Renal cortical epithelial cell (primary cell): ENCODE data around the gene SLC25A18. TPM values are rescaled to one million over a fixed set of nuclear protein-coding genes. Genes with fewer than 3 reads are reported as not detected.
"Not testable (repeated sequence)": the region's sequence is repeated elsewhere in the genome, so short reads cannot be mapped to it uniquely, and the experiment has no call there.

Experiments used
- DNase-seq: peaks from one replicate; pipeline ENCODE4 v3.0.0-alpha.2; 2011; ENCODE audit warnings: low read depth
- total RNA-seq: library from RNA; depleted of rRNA; stranded (reverse); fragments of >200 nt; gene quantifications from 2 replicates; pipeline ENCODE4 v1.2.3, GENCODE V29; 2014

Gene SLC25A18, protein sequence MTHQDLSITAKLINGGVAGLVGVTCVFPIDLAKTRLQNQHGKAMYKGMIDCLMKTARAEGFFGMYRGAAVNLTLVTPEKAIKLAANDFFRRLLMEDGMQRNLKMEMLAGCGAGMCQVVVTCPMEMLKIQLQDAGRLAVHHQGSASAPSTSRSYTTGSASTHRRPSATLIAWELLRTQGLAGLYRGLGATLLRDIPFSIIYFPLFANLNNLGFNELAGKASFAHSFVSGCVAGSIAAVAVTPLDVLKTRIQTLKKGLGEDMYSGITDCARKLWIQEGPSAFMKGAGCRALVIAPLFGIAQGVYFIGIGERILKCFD
- 0.20 and 0.87 TPM in 2 replicates for total RNA-seq

DNA sequence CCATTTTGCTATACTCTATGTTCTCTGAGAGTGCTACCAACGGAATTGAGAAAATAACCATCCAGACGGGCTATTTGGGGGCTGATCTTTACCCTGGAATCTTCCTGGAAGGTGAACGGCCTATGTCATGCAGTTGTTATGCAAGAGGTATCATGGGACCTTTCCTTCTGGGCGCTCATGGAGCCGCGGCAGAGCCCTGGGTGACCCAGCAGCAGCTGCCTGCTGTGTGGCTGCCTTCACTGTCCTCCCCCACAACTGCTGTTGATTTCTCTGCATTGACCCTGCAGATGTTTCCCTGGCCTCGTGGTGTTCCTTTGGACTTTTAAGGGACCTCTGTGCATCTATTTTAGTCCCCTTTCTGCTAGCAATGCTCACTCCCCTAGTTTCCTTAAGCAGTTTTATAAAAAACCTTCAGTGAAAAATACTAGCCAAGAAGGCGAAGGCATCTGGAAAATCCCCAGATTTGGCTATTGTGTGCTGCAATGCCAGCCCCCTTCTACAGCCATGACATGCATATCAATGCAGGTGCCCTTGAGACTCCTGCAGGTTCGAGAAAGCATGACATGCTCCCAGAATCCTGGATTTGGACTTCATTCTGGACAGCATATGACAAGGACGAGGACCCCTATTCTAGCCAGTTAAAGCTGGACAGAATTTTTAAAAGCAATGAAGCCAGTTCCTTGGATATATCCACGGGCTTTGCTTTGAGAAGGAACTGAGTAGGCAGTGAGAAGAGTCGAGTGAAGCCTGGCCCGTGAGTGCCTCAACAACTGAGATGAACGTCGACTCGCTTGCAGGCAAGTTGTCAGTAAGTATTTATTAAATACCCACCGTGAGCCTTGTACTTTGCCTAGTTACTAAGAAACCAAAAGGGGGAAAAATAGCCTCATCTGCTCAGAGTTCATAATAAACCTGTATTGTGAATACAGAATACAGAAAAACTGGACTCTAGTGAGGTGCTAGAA is at the start of gene SLC25A18:
SLC25A18 (plus strand) TSS at position 593 of the 965 bp plus-strand sequence. CDS start 16,447 bp downstream, outside the sequence.
- peak; percentile 61 for DNase-seq

DNA sequence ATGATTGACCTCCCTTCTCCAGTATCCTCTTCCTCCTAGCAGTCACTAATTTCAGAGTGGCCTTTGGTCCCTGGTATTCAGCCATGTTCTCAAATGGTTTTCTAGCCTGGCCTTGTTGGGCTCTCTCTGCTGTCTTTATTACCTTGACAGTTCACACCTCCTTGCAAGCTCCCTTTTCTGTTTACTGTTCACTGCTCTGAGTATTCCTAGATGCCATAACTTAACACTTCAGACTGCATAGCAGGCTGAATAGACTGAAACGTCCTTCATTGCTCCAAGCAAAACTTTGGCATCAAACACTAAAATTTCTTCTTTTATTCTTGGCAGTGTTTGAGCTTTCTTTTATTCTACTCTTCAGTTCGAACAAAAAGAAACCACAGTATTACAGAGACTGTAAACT is 49.7 kb upstream of the SLC25A18 start:
- no peak for DNase-seq

DNA sequence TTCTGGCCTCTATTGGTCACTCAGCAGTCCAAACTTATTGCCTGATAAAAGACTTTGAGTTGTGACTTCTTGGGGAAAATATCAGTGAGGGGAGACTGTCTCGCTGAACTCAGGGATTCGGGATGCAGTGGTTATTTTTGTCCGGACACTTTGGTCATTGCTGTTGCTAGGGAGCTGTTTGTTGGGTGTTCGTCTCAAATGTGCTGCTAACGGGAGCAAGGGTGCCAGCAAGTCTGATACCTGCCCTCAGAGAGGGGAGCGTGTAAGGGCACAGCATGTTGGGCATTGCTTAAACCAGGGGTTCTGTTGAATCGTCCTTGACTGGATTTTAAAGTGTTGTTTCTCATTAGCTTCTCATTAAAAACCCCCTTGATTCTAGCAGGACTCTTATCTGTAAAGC is 49.2 kb upstream of the SLC25A18 start:
- no peak for DNase-seq

DNA sequence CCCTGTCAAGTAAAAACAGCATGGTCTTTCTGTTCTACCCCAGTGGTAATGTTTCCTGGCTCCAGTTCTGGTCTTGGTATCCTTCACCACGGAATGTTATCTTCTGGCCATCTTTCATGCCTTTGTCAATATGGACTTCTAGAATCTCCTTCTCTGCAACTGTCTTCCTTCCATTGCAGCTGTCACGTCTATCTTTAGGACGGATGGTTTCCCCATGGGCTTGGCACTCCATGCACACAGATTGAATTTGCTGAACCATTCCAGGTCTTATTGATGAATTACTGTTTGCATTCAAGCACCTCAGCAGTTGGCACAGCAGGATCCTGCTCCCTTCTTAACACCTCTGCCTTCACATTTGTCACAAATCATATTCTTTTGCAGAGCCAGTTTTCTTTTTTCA is 44.9 kb upstream of the SLC25A18 start:
- DNase-seq = no peak

DNA sequence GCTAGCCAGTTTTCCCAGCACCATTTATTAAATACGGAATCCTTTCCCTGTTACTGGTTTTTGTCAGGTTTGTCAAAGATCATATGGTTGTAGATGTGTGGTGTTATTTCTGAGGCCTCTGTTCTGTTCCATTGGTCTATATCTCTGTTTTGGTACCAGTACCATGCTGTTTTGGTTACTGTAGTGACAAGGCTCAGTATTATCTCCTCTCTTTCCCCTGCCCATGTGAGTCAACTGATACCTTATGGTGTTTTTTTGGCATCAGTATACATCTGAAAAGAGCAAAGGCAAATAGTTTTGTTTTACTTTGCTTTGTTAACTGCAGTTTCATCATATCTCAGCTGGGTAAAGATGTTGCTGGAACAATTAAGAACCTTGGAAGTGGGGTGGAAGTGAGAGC is 41.3 kb upstream of the SLC25A18 start:
- DNase-seq = not testable (repeated sequence)

DNA sequence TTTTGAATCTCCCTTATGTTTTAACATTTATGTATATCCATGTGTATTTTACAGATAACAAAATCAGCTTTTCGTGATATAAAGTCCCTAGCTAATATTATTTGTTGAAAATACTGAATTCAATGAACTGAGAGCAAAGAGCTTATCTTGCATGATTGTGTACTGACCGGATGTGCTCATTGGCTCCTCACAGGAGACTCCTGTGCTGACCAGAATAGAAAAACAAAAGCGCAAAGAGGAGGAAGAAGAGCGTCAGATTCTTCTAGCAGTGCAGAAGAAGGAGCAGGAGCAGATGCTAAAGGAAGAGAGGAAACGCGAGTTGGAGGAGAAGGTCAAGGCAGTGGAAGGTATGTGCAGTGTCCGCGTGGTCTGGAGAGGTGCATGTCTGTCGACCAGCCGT is 39.4 kb upstream of the SLC25A18 start:
- DNase-seq = no peak

DNA sequence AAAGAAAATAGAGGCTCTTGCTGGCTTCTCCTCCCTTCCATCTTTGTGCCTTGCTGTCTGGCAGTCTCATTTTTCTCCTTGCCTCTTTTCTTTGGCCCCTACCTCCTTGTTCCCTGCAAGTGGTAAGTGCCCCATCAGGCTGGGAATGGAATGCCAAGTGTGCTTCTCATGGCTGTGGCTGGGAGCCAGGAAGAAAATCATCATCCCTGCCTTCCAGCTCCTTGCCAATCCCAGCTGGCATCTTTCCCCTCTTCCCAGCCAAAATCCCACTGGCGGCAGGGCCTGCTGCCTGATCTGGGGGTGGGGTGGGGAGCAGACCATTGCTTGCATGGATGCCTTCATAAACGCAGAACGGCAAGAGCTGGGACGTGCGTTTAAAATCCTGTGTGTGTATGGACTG is 27.0 kb upstream of the SLC25A18 start:
- peak; percentile 2 for DNase-seq

DNA sequence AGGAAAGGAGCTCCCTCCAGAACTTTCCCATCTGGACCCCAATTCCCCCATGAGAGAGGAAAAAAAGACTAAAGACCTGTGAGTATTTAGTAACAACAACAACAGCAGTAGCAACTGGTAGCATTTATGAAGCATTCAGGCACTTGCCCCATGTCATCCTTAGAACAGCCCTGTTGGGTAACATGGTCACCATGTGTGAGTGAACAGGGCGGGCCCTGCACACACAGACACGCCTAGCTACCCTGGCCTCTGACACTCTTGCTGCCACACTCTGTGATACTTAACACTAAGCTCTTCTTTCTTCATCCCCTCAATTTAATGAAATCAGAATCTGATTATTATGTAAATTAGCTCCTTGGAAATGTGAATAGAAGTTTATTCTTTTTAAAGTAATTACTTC is 26.1 kb upstream of the SLC25A18 start:
- no peak for DNase-seq

DNA sequence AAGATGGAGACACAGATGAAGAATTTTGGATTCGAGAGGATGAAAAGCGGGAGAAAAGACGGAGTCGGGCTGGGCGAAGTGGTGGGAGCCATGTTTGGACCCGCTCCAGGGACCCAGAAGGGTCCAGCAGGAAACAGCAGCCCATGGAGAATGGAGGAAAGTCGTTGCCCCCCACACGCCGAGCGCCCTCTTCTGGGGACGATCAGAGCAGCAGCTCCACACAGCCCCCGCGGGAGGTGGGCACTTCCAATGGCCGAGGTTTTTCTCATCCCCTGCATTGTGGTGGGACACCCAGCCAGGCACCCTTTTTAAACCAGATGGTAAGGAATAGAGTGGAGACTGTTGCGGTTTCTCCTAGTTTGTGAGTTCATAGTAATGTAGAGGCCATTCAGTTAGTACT is 22.8 kb upstream of the SLC25A18 start:
- DNase-seq = no peak

DNA sequence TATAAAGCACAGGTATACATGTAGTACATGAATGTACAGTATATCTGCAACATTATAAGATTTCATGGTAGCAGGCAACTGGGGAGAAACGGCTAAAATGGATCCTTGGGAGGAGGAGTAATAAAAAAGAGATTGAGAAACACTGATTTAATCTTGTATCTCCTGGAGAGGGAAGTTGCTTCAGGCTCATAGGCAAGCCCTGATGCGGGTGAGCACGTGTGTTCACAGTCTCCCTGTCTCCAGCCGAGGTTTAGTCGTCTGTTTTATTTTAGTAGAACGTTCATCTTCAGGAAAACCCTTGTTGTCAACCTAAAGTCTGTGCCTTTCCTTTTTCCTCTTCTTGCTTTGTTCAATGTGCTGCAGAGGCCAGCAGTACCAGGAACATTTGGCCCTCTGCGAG is 21.8 kb upstream of the SLC25A18 start:
- DNase-seq = no peak

DNA sequence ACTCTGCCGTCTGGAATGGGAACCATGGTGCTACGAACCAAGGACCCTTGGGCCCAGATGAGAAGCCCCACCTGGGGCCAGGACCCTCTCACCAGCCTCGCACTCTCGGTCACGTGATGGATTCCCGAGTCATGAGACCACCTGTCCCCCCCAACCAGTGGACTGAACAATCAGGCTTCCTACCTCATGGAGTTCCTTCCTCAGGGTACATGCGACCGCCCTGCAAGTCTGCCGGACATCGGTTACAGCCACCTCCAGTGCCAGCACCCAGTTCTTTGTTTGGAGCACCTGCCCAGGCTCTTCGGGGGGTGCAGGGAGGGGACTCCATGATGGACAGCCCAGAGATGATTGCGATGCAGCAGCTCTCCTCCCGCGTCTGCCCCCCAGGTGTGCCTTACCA is 20.8 kb upstream of the SLC25A18 start:
- DNase-seq = no peak

DNA sequence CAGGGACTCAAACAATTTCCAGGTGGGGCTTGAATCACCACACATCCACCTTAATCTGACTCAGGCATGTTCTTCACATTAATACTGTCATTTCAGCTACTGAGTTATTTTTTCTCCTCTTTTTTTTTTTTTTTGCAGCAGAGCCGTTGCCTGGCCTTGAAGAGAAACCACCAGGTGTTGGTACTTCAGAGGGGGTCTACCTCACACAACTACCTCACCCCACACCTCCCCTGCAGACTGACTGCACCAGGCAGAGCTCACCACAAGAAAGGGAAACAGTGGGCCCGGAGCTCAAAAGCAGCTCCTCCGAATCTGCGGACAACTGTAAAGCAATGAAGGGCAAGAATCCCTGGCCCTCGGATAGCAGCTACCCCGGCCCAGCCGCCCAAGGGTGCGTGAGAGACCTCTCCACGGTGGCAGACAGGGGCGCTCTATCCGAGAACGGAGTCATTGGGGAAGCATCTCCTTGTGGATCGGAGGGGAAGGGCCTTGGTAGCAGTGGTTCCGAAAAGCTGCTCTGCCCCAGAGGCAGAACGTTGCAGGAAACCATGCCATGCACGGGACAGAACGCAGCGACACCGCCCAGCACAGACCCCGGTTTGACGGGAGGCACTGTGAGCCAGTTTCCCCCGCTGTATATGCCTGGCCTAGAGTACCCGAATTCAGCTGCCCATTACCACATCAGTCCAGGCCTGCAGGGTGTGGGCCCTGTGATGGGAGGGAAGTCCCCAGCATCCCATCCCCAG is 15.1 kb upstream of the SLC25A18 start:
- DNase-seq = no peak

DNA sequence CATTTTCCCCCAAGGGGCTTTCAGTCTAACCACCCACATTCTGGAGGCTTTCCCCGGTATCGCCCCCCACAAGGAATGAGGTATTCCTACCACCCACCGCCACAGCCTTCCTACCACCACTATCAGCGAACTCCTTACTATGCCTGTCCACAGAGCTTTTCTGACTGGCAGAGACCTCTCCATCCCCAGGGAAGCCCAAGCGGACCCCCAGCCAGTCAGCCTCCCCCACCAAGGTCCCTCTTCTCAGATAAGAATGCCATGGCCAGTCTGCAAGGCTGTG is 14.6 kb upstream of the SLC25A18 start:
- no peak for DNase-seq

DNA sequence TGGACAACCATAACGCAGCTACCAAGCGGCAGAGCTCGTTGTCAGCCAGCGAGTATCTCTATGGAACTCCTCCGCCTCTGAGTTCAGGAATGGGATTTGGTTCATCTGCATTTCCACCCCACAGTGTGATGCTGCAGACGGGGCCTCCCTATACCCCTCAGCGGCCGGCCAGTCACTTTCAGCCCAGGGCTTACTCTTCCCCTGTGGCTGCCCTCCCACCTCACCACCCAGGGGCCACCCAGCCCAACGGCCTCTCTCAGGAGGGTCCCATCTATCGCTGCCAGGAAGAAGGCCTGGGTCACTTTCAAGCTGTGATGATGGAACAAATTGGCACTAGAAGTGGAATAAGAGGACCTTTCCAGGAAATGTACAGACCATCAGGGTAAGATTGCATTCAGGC is 14.1 kb upstream of the SLC25A18 start:
- DNase-seq = no peak

DNA sequence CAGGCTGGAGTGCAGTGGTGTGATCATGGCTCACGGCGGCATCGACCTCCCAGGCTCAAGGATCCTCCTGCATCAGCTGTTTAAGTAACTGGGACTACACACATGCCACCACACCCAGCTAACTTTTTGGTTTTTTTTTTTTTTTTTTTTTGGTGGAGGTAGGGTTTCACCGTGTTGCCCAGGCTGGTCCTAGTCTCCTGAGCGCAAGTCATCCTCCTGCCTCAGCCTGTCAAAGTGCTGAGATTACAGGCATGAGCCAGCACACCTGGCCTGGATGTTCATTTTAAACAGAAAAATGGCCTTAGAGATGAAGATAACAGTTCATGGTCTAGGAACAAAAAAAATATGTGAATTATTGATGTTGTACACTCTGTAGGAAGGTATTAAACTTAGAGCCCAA is 13.6 kb upstream of the SLC25A18 start:
- DNase-seq = no peak

DNA sequence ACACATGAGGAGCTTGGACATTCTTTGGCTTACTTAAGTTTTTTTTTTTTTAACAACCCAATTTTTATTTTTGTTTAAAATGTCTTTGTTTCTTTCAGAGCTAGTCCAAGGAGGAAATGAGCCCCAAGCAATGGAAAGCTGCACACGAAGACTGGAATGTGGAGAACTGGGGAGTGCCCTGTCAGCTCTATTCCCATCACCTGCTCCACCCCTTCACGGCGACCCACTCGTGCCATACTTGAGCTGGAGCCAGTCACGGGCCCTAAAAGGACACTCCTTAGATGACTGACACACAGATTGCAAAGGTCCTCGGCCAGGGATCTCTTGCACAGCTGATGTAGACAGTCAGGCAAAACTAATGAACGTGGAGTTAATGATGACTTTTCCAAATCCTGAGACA is 10.6 kb upstream of the SLC25A18 start:
- peak; percentile 5 for DNase-seq

DNA sequence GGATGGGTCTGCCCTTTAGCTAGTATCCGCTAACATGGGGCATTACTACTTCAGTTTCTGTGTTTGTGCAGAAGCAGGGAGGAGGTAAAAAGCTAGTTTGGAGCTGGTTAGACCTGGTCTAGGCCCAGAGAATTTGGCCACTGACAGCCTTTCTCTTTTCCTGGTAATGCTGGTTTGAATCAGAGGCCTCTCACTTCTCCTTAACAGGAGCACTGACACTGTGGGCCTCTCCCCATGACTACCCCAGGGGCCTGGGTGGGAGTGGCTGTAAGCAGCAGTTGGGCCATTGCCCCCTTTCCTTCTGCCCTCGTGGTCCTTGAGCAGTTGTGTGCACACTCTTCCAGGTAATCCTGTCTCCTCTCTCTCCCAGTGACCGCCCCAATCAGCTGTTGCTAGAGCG is 8.5 kb upstream of the SLC25A18 start:
- no peak for DNase-seq

DNA sequence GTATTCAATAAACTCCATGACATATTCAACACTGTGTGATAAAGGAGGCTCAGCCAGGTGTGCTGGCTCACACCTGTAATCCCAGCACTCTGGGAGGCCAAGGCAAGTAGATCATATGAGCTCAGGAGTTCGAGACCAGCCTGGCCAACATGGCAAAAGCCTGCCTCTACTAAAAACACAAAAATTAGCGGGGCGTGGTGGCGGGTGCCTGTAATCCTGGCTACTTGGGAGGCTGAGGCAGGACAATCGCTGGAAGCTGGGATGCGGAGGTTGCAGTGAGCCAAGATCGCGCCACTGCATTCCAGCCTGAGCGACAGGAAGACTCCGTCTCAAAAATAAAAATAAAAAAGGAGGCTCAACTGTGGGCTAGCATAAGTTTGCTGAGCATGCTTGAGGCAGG is 4.1 kb upstream of the SLC25A18 start:
- DNase-seq = no peak

DNA sequence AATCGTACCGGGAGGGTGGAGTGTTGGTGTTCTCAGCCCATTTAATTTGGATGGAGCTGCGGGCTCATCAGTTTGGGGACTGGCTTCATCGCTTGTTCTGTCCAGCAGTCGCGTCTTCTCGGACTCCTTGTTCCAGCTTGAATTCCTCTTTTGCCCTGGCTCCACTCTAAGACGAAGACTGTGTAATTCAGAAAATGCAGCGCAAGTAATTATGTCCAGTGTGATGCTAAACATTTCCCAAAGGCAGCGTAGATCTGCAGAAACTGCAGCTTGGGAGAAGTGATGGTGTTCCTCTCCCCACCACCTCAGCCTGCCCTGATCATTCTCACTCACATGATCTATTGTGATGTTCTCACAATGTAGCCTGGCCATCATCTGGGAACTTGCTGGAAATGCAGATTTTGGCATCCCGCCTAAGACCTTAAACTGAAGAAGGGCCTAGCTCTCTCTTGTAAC is 666 bp downstream of the SLC25A18 start:
- no peak for DNase-seq

DNA sequence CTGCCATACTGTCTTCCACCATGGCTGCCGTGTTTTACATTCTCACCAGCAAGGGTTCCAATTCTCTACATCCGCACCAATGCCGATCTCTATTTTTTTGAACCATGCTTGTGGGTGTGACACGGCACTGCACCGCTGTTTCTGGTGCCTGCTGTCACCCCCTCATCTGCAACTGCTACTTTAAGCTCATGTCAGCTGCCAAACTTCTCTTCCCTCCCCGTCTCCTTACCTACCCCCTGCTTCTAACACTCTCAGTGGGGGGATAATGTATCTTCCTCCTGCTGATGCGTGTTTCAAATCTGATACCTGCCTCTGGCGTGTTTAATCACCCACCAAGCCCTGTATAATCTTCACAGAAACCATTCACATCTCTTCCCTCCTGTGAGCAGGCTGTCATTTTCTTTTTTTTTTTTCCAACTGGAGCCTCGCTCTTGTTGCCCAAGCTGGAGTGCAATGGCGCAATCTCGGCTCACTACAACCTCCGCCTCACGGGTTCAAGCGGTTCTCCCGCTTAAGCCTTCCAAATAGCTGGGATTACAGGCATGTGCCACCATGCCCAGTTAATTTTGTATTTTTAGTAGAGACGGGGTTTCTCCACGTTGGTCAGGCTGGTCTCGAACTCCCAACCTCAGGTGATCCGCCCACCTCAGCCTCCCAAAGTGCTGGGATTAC is 2.9 kb downstream of the SLC25A18 start:
- DNase-seq = not testable (repeated sequence)

DNA sequence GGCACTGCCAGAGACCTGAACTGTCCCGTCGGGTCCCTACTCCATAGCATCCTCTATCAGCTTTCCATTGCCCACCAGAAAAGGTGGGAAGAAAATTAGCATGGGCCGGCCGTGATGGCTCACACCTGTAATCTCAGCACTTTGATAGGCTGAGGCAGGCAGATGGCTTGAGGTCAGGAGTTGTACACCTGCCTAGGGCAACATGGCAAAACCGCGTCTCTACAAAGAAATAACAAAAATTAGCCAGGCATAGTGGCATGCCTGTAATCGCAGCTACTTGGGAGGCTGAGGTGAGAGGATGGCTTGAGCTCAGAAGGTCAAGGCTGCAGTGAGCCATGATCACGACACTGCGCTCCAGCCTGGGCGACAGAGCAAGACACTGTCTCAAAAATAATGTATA is 3.5 kb downstream of the SLC25A18 start:
- no peak for DNase-seq

DNA sequence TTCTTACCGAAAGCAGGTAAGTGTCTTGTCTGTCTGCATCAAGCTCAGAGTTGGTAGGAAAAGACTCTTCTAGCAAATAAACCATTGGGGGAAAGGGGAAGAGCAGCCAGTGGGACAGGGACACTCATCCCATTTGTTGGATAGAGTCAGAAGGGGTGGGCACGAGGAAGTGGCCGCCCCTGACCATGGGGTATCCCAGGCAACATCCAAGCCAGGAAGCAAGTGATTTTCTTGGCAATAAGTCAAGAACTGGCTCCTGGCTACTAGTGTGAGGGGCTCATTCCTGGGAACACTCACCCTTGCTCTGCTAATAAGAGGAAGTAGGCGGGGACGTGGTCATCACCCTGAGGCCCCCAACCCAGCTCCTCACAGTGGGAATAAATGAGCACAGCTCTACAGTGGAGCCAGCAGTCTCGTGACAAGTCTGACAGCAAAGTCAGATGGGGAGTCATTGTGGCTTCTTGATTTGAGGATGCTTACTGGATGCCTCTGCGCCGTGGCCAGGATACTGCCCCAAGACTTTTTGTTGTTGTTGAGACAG is 6.7 kb downstream of the SLC25A18 start:
- DNase-seq = peak; percentile 43
